Neural progenitor cell (in vitro differentiated cells): ENCODE data around the gene EIF5. TPM values are rescaled to one million over a fixed set of nuclear protein-coding genes. Genes with fewer than 3 reads are reported as not detected.
A peak's percentile ranks its signal among the peaks of the same experiment; 100 is the strongest.

Experiments
- DNase-seq: peaks from one replicate; pipeline ENCODE4 v3.0.0-alpha.2; 2016; ENCODE audit warnings: low spot score
- H2AFZ ChIP-seq: fragments of 200-600 bp; sonication (generic); replicated peaks from 2 replicates; pipeline ENCODE4 v1.6.1; 2016; ENCODE audit warnings: antibody characterized with exemption
- H3F3A ChIP-seq: fragments of 200-600 bp; sonication (generic); 2 replicates; pipeline ENCODE4 v1.6.1; 2016; ENCODE audit warnings: antibody characterized with exemption, low read depth
- H3K27ac ChIP-seq: fragments of 200-600 bp; sonication (generic); 2 replicates; pipeline ENCODE4 v1.5.1; 2016; ENCODE audit warnings: mild to moderate bottlenecking
- H3K27me3 ChIP-seq: fragments of 200-600 bp; sonication (generic); 2 replicates; pipeline ENCODE4 v1.6.1; 2016; ENCODE audit warnings: mild to moderate bottlenecking, moderate library complexity
- H3K36me3 ChIP-seq: fragments of 200-600 bp; sonication (generic); 2 replicates; pipeline ENCODE4 v1.5.1; 2016
- H3K4me1 ChIP-seq: fragments of 200-600 bp; sonication (generic); 2 replicates; pipeline ENCODE4 v1.6.1; 2016; ENCODE audit warnings: mixed run types
- H3K4me2 ChIP-seq: fragments of 200-600 bp; sonication (generic); 2 replicates; pipeline ENCODE4 v1.6.1; 2016
- H3K4me3 ChIP-seq: fragments of 200-600 bp; sonication (generic); 2 replicates; pipeline ENCODE4 v1.5.1; 2016
- H3K79me2 ChIP-seq: fragments of 200-600 bp; sonication (generic); 2 replicates; pipeline ENCODE4 v1.6.1; 2016; ENCODE audit warnings: low read depth
- H3K9ac ChIP-seq: fragments of 200-600 bp; sonication (generic); 2 replicates; pipeline ENCODE4 v1.6.1; 2016
- H3K9me3 ChIP-seq: fragments of 200-600 bp; sonication (generic); 2 replicates; pipeline ENCODE4 v1.5.1; 2016; ENCODE audit warnings: low read depth
- H4K20me1 ChIP-seq: fragments of 200-600 bp; sonication (generic); 2 replicates; pipeline ENCODE4 v1.6.1; 2016; ENCODE audit warnings: low read depth
- H3K27ac Mint-ChIP-seq: 3 replicates; pipeline ENCODE4 v1.8.0; 2021; ENCODE audit warnings: mixed read lengths
- H3K27me3 Mint-ChIP-seq: 2 replicates; pipeline ENCODE4 v1.8.0; 2022; ENCODE audit warnings: low read depth, mild to moderate bottlenecking, inconsistent platforms, moderate library complexity, mixed read lengths; ENCODE audit not compliant: insufficient read depth
- H3K36me3 Mint-ChIP-seq: 3 replicates; pipeline ENCODE4 v1.8.0; 2021; ENCODE audit warnings: mixed read lengths
- H3K4me1 Mint-ChIP-seq: 3 replicates; pipeline ENCODE4 v1.8.0; 2021; ENCODE audit warnings: mixed read lengths
- H3K4me3 Mint-ChIP-seq: 3 replicates; pipeline ENCODE4 v1.8.0; 2021; ENCODE audit warnings: mild to moderate bottlenecking, moderate library complexity, mixed read lengths
- H3K9me3 Mint-ChIP-seq: 3 replicates; pipeline ENCODE4 v1.8.0; 2020; ENCODE audit warnings: mixed read lengths
- EZH2 ChIP-seq: fragments of 200-600 bp; sonication (generic); IDR thresholded peaks from 2 replicates; pipeline ENCODE4 v1.6.1; 2017; ENCODE audit warnings: antibody characterized with exemption, mild to moderate bottlenecking, moderate library complexity
- EZH2phosphoT487 ChIP-seq: fragments of 200-600 bp; sonication (generic); IDR thresholded peaks from 2 replicates; pipeline ENCODE4 v1.6.1; 2017; ENCODE audit warnings: antibody characterized with exemption
- small RNA-seq: library from RNA; depleted of rRNA; stranded (forward); fragments of <200 nt; gene quantifications from one replicate; pipeline ENCODE3, GENCODE V24; 2015
- total RNA-seq: library from RNA; depleted of rRNA; stranded (reverse); fragments of >200 nt; gene quantifications from 2 replicates; pipeline ENCODE4 v1.2.3, GENCODE V29; 2015; ENCODE audit warnings: low replicate concordance
- TF ChIP-seq, protein P1 (sequence below): fragments of 200-600 bp; sonication (generic); IDR thresholded peaks from 2 replicates; pipeline ENCODE4 v1.5.1; 2017; ENCODE audit warnings: antibody characterized with exemption, mild to moderate bottlenecking

Gene EIF5
- total RNA-seq, 1 donor from 2014 or later = 216 TPM

DNA sequence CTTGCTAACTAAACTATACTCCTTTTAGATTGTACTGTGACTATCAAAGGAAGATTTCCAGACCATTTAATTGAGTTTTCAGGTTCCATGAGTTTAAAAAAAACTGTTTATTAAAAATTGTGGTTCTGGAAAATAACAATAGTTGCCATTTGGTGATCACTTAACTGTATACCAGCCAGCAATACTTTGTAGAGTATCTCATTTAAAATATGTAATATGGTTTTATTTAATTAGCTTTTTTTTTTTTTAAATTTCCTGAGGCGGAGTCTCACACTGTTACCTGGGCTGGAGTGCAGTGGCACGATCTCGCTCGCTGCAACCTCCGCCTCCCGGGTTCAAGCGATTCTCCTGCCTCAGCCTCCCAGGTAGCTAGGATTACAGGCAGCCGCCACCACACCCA lies 58.5 kb downstream of the EIF5 start:
- Mint-ChIP-seq H3K36me3 (peaks cover 5% of the 10 kb centered on the region), H3K9me3 (no peaks in the 10 kb centered on the region), H3K4me3 (no peak overlapping the region), H3K27me3 (no peaks in the 10 kb centered on the region), H3K4me1 (peaks cover 30% of the 10 kb centered on the region), H3K27ac (no peak overlapping the region)
- Histone ChIP-seq H3K4me1 (peaks cover 16% of the 10 kb centered on the region), H3F3A (peaks cover 15% of the 10 kb centered on the region), H3K9me3 (no peaks in the 10 kb centered on the region), H3K9ac (no peak overlapping the region), H3K27ac (no peak overlapping the region), H3K27me3 (no peaks in the 10 kb centered on the region), H2AFZ (no peak overlapping the region), H3K36me3 (no peaks in the 10 kb centered on the region), H3K4me3 (no peak overlapping the region), H3K4me2 (no peak overlapping the region), H3K79me2 (peaks cover 100% of the 10 kb centered on the region), H4K20me1 (peaks cover 89% of the 10 kb centered on the region)
- no peak for DNase-seq
- TF ChIP-seq EZH2phosphoT487 = no peak
- no peak for TF ChIP-seq EZH2
- TF ChIP-seq, protein P1, sequence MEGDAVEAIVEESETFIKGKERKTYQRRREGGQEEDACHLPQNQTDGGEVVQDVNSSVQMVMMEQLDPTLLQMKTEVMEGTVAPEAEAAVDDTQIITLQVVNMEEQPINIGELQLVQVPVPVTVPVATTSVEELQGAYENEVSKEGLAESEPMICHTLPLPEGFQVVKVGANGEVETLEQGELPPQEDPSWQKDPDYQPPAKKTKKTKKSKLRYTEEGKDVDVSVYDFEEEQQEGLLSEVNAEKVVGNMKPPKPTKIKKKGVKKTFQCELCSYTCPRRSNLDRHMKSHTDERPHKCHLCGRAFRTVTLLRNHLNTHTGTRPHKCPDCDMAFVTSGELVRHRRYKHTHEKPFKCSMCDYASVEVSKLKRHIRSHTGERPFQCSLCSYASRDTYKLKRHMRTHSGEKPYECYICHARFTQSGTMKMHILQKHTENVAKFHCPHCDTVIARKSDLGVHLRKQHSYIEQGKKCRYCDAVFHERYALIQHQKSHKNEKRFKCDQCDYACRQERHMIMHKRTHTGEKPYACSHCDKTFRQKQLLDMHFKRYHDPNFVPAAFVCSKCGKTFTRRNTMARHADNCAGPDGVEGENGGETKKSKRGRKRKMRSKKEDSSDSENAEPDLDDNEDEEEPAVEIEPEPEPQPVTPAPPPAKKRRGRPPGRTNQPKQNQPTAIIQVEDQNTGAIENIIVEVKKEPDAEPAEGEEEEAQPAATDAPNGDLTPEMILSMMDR = no peak

DNA sequence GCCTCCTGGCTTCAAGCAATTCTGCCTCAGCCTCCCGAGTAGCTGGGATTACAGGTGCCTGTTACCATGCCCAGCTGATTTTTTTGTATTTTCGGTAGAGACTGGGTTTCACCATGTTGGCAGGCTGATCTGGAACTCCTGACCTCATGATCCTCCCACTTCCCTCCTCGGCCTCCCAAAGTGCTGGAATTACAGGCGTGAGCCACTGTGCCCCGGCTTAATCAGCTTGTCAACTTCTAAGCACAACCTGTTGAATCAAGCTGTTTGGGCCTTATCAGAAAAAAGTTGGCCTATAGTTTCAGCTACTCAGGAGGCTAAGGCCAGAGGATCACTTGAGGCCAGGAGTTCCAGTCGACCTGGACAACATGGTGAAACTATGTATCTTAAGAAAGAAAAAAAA lies 59.0 kb downstream of the EIF5 start:
- peaks cover 89% of the 10 kb centered on the region for H4K20me1 ChIP-seq

DNA sequence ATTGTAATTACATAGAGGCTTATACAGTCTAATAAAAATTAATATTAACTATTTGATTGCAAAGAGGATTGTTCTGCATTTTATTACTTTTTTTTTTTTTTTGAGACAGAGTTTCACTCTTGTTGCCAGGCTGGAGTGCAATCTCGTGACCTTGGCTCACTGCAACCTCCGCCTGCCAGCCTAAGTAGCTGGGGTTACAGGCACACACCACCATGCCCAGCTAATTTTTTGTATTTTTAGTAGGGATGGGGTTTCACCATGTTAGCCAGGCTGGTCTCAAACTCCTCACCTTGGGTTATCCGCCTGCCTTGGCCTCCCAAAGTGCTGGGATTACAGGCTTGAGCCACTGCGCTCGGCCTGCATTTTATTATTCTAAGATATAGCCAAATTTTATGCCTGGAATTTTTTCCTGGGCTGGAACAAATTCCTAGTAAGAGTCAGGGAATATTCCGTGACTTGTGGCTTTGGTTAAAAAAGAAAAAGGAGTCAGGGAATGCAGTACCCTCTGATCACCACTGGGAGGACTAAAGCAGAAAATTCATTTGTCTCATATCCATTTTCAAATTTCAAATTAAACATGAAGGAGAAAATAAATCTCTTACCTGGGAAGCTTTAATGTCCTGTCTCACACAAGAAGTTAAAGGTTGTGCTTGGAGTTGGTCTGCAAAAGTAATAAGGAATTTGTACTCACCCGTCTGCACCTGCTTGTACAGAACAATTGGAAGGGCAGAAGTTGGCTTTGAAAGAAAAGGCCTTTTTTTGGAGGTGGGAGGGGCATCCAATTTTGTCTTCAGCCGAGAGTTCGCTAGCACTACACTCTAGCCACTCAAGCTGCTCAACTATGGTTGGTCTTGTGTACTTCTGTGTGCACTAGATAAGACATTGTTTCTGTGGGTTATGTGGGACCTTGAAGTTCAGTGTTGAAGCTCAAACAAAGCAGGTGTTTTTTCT lies 59.9 kb downstream of the EIF5 start:
- Histone ChIP-seq H3F3A (peaks cover 15% of the 10 kb centered on the region), H3K79me2 (peaks cover 100% of the 10 kb centered on the region), H3K4me2 (no peak overlapping the region), H3K4me1 (peaks cover 16% of the 10 kb centered on the region), H3K4me3 (no peak overlapping the region), H3K9ac (no peak overlapping the region), H2AFZ (no peak overlapping the region), H3K9me3 (no peaks in the 10 kb centered on the region), H3K27ac (no peak overlapping the region), H3K36me3 (no peaks in the 10 kb centered on the region), H3K27me3 (no peaks in the 10 kb centered on the region), H4K20me1 (peaks cover 83% of the 10 kb centered on the region)
- Mint-ChIP-seq H3K36me3 (peaks cover 7% of the 10 kb centered on the region), H3K9me3 (no peaks in the 10 kb centered on the region), H3K4me1 (peaks cover 30% of the 10 kb centered on the region), H3K27me3 (no peaks in the 10 kb centered on the region), H3K27ac (no peak overlapping the region), H3K4me3 (no peak overlapping the region)
- DNase-seq = peak; percentile 38
- TF ChIP-seq, protein P1 = peak; percentile 80
- TF ChIP-seq EZH2 = no peak

More for the DNA sequence above, 59.0 kb downstream of the EIF5 start:
- Histone ChIP-seq H2AFZ (no peak overlapping the region), H3K9me3 (no peaks in the 10 kb centered on the region), H3K79me2 (peaks cover 100% of the 10 kb centered on the region), H3F3A (peaks cover 15% of the 10 kb centered on the region), H3K4me2 (no peak overlapping the region), H3K4me1 (peaks cover 16% of the 10 kb centered on the region), H3K4me3 (no peak overlapping the region), H3K9ac (no peak overlapping the region), H3K27me3 (no peaks in the 10 kb centered on the region), H3K36me3 (no peaks in the 10 kb centered on the region), H3K27ac (no peak overlapping the region)
- peaks cover 8% of the 10 kb centered on the region for H3K36me3 Mint-ChIP-seq
- peaks cover 29% of the 10 kb centered on the region for H3K4me1 Mint-ChIP-seq
- no peak overlapping the region for H3K27ac Mint-ChIP-seq
- H3K4me3 Mint-ChIP-seq = no peak overlapping the region
- H3K27me3 Mint-ChIP-seq = no peaks in the 10 kb centered on the region
- H3K9me3 Mint-ChIP-seq = no peaks in the 10 kb centered on the region
- DNase-seq = no peak
- TF ChIP-seq EZH2 = no peak
- TF ChIP-seq, protein P1 = no peak
- TF ChIP-seq EZH2phosphoT487 = no peak

Small RNAs within 50 kb of the gene (small RNA-seq; reads per million reads assigned to genes)
- gene SNORA28 = 30.2 reads per million, percentile 97 among the genes with 10 or more reads in this experiment

Other genes with a start within 250 kb of the EIF5 start
- not detected in 2 replicates for gene EXOC3L4, start 239.5 kb upstream of the EIF5 start, total RNA-seq
- 5.3 and 14.0 TPM in 2 replicates for gene TNFAIP2, start 210.8 kb upstream of the EIF5 start, total RNA-seq
- gene MARK3, start 51.2 kb downstream of the EIF5 start, total RNA-seq = 80.7 and 91.0 TPM in 2 replicates
- 54.2 and 173 TPM in 2 replicates for gene CKB, start 188.6 kb downstream of the EIF5 start, total RNA-seq
- gene TRMT61A, start 195.0 kb downstream of the EIF5 start, total RNA-seq = 1.2 and 5.6 TPM in 2 replicates
- gene BAG5, start 228.4 kb downstream of the EIF5 start, total RNA-seq = 19.4 and 59.9 TPM in 2 replicates
- gene COA8, start 228.7 kb downstream of the EIF5 start, total RNA-seq = 38.6 and 72.3 TPM in 2 replicates